ENCODE measurements around the gene RSKR. TPM values are rescaled to one million over a fixed set of nuclear protein-coding genes. Genes with fewer than 3 reads are reported as not detected.

Gene RSKR
- polyA plus RNA-seq, 4 donors: 9.2 to 29.4 (median 15.1) TPM

Other genes starting within 250 kb of the RSKR start
- not detected for gene SEBOX, start 249.0 kb downstream of the RSKR start, polyA plus RNA-seq (ENCODE audit: insufficient read length in 4 of 4)
- 10 to 100 TPM in 3 of 4 donors, 1 to 10 TPM in 1; 5.7 to 18.2 (median 14.4) TPM for gene VTN, start 243.9 kb downstream of the RSKR start, polyA plus RNA-seq (ENCODE audit: insufficient read length in 4 of 4)
- gene SARM1, start 242.5 kb downstream of the RSKR start, polyA plus RNA-seq (ENCODE audit: insufficient read length in 4 of 4): 10 to 100 TPM; 10.4 to 16.2 (median 12.7) TPM
- gene SLC46A1, start 208.0 kb downstream of the RSKR start, polyA plus RNA-seq (ENCODE audit: insufficient read length in 4 of 4): 10 to 100 TPM; 13.3 to 17.5 (median 15.0) TPM
- 10 to 100 TPM in 2 of 4 donors, 1 to 10 TPM in 1, under 1 TPM in 1; 0.30 to 13.9 (median 7.6) TPM for gene SLC13A2, start 140.5 kb downstream of the RSKR start, polyA plus RNA-seq (ENCODE audit: insufficient read length in 4 of 4)
- gene FOXN1, start 107.8 kb downstream of the RSKR start, polyA plus RNA-seq (ENCODE audit: insufficient read length in 4 of 4): under 1 TPM; 0.16 to 0.85 (median 0.58) TPM
- 10 to 100 TPM; 31.9 to 70.4 (median 51.6) TPM for gene UNC119, start 61.6 kb downstream of the RSKR start, polyA plus RNA-seq (ENCODE audit: insufficient read length in 4 of 4)
- gene PIGS, start 42.7 kb downstream of the RSKR start, polyA plus RNA-seq (ENCODE audit: insufficient read length in 4 of 4): 10 to 100 TPM; 37.5 to 99.7 (median 96.4) TPM
- gene ALDOC, start 37.3 kb downstream of the RSKR start, polyA plus RNA-seq (ENCODE audit: insufficient read length in 4 of 4): 10 to 100 TPM in 3 of 4 donors, 1 to 10 TPM in 1; 6.1 to 30.3 (median 18.6) TPM
- gene SPAG5, start 15.2 kb downstream of the RSKR start, polyA plus RNA-seq (ENCODE audit: insufficient read length in 4 of 4): 10 to 100 TPM; 33.2 to 60.6 (median 51.5) TPM
- gene BLTP2, start 31.0 kb upstream of the RSKR start, polyA plus RNA-seq (ENCODE audit: insufficient read length in 4 of 4): 10 to 100 TPM; 63.3 to 95.4 (median 82.0) TPM
- gene SDF2, start 47.7 kb upstream of the RSKR start, polyA plus RNA-seq (ENCODE audit: insufficient read length in 4 of 4): 10 to 100 TPM; 71.7 to 81.6 (median 78.3) TPM
- 10 to 100 TPM; 54.9 to 73.2 (median 68.1) TPM for gene SUPT6H, start 48.0 kb upstream of the RSKR start, polyA plus RNA-seq (ENCODE audit: insufficient read length in 4 of 4)
- gene PROCA1, start 97.7 kb upstream of the RSKR start, polyA plus RNA-seq (ENCODE audit: insufficient read length in 4 of 4): 1 to 10 TPM; 4.5 to 7.8 (median 7.3) TPM
- gene RAB34, start 103.7 kb upstream of the RSKR start, polyA plus RNA-seq (ENCODE audit: insufficient read length in 4 of 4): 100 to 1,000 TPM; 179 to 191 (median 185) TPM
- gene RPL23A, start 105.8 kb upstream of the RSKR start, polyA plus RNA-seq (ENCODE audit: insufficient read length in 4 of 4): 1,000 to 10,000 TPM in 2 of 4 donors, 100 to 1,000 TPM in 2; 896 to 1,307 (median 1,003) TPM
- gene TLCD1, start 112.0 kb upstream of the RSKR start, polyA plus RNA-seq (ENCODE audit: insufficient read length in 4 of 4): 10 to 100 TPM in 3 of 4 donors, 1 to 10 TPM in 1; 2.9 to 18.8 (median 16.3) TPM
- gene NEK8, start 114.6 kb upstream of the RSKR start, polyA plus RNA-seq (ENCODE audit: insufficient read length in 4 of 4): 10 to 100 TPM in 1 of 4 donors, 1 to 10 TPM in 3; 2.8 to 13.2 (median 7.2) TPM
- 100 to 1,000 TPM in 3 of 4 donors, 10 to 100 TPM in 1; 72.1 to 163 (median 109) TPM for gene TRAF4, start 129.8 kb upstream of the RSKR start, polyA plus RNA-seq (ENCODE audit: insufficient read length in 4 of 4)
- 10 to 100 TPM; 14.8 to 23.8 (median 21.6) TPM for gene FAM222B, start 228.6 kb upstream of the RSKR start, polyA plus RNA-seq (ENCODE audit: insufficient read length in 4 of 4)
- gene ERAL1, start 240.8 kb upstream of the RSKR start, polyA plus RNA-seq (ENCODE audit: insufficient read length in 4 of 4): 10 to 100 TPM; 50.1 to 71.3 (median 69.9) TPM

Data from left renal pelvis (tissue), 4 donors.